Raji (cell line): ENCODE measurements around the gene LCMT1.

Experiments used
- POLR2A ChIP-seq: IDR thresholded peaks from 2 replicates; pipeline ENCODE4 v1.6.1; 2011; ENCODE audit warnings: low read depth, low read length, control low read depth; ENCODE audit not compliant: insufficient read depth

LCMT1 gene

GRCh38 chr16:25111403-25112166, at the start of gene LCMT1:
LCMT1 (plus strand) TSS chr16:25111742; CDS start chr16:25111884, 142 bp downstream.
- peak; percentile 66 for TF ChIP-seq POLR2A

- no peak for TF ChIP-seq POLR2A
These were observed 48.4 kb upstream of the LCMT1 start for GRCh38 chr16:25063102-25063501.

- no peak for TF ChIP-seq POLR2A
These were observed 47.7 kb upstream of the LCMT1 start for GRCh38 chr16:25063865-25064264.

- no peak for TF ChIP-seq POLR2A
These were observed 46.6 kb upstream of the LCMT1 start for GRCh38 chr16:25064937-25065336.

- TF ChIP-seq POLR2A: no peak
These were observed 45.6 kb upstream of the LCMT1 start for GRCh38 chr16:25065899-25066298.

GRCh38 chr16:25066426-25066746, 45.2 kb upstream of the LCMT1 start:
- TF ChIP-seq POLR2A: no peak

- TF ChIP-seq POLR2A: peak; percentile 82
These were observed 44.6 kb upstream of the LCMT1 start for GRCh38 chr16:25066747-25067631.

GRCh38 chr16:25073854-25074253, 37.7 kb upstream of the LCMT1 start:
- TF ChIP-seq POLR2A: no peak

GRCh38 chr16:25078386-25078978, 33.1 kb upstream of the LCMT1 start:
- TF ChIP-seq POLR2A: no peak

- no peak for TF ChIP-seq POLR2A
These were observed 31.7 kb upstream of the LCMT1 start for GRCh38 chr16:25079637-25080378.

- no peak for TF ChIP-seq POLR2A
These were observed 31.0 kb upstream of the LCMT1 start for GRCh38 chr16:25080420-25081131.

GRCh38 chr16:25081702-25082101, 29.8 kb upstream of the LCMT1 start:
- TF ChIP-seq POLR2A: no peak

- no peak for TF ChIP-seq POLR2A
These were observed 28.5 kb upstream of the LCMT1 start for GRCh38 chr16:25083065-25083464.

- TF ChIP-seq POLR2A: no peak
These were observed 27.8 kb upstream of the LCMT1 start for GRCh38 chr16:25083701-25084100.
